PFSK-1 (cell line): Measurements from ENCODE around the gene SFT2D3.

Experiments used
- POLR2AphosphoS5 ChIP-seq: IDR thresholded peaks from 2 replicates; pipeline ENCODE4 v1.6.1; 2012; ENCODE audit warnings: low read depth, mild to moderate bottlenecking, control low read depth, low read length, moderate library complexity
- SIN3A ChIP-seq: IDR thresholded peaks from 2 replicates; pipeline ENCODE4 v1.6.1; 2012; ENCODE audit warnings: mild to moderate bottlenecking, low read length, moderate library complexity, borderline replicate concordance; ENCODE audit not compliant: insufficient read depth
- TAF1 ChIP-seq: IDR thresholded peaks from 2 replicates; pipeline ENCODE4 v1.6.1; 2012; ENCODE audit warnings: low read length, control low read depth, borderline replicate concordance; ENCODE audit not compliant: insufficient read depth

DNA sequence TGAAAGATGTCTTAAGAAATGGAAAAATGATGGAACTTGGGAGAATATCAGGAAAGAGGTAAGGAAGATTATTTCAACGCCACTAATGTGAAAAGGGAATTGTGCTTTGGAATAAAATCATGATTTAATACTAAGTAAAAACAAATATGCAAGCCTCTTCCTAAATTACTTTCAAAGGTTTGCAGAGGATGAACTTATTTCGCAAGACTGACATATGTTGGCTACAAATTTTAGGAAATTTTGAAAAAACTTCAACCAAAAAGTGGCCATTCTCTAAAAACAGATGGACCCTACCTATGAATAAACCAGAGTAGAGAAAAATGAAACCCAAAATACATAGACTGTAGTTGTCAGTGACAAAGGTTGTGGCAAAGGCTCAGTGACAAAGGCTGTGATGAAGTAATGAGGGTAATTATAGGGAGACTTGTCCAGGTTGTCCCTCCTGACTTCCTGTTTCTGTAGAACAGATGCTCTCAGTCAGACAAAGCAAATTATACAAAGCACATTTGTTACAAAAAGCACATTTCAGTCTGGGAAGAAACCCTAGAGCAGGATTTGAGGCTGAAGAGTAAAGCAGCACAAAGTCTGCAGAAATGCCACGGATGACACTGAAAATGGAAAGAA, 39.5 kb downstream of the SFT2D3 start:
- TF ChIP-seq TAF1 (no peak), SIN3A (no peak), POLR2AphosphoS5 (no peak)
